Putamen (tissue), 1 donor: Measurements from ENCODE around the gene LRP1B.
A peak's percentile ranks its signal among the peaks of the same experiment; 100 is the strongest.
"Not testable (repeated sequence)": the region's sequence is repeated elsewhere in the genome, so short reads cannot be mapped to it uniquely, and the experiment has no call there.

Experiments used
- DNase-seq: peaks from one replicate; pipeline ENCODE4 v3.0.0-alpha.2; 2016; ENCODE audit warnings: low spot score

LRP1B gene

DNA sequence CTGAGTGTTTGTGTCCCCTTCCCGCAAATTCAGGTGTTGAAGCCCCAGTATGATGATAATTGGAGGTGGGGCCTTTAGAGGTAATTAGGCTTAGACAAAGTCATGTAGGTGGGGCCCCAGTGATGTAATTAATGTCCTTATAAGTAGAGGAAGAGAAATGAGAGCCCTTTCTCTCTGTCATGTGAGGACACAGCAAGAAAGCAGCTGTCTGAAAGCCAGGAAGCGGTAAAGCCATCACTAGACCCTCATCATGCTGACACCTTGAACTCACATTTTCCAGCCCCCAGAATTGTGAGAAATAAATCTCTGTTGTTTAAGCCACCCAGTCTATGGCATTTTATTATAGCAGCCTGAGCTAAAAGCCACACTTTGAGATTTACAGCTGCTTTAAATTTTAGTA lies 1580.0 kb downstream of the LRP1B start:
- no peak for DNase-seq

DNA sequence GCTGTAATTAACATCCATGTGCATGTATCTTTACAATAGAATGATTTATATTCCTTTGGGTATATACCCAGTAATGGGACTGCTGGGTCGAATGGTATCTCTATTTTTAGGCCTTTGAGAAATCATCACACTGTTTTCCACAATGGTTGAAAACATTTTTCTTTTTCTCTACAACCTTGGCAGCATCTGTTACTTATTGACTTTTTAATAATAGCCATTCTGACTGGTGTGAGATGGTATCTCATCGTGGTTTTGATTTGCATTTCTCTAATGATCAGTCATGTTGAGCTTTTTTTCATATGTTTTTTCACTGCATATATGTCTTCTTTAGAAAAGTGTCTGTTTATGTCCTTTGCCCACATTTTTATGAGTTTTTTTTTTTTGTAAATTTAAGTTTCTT lies 1586.0 kb downstream of the LRP1B start:
- not testable (repeated sequence) for DNase-seq

DNA sequence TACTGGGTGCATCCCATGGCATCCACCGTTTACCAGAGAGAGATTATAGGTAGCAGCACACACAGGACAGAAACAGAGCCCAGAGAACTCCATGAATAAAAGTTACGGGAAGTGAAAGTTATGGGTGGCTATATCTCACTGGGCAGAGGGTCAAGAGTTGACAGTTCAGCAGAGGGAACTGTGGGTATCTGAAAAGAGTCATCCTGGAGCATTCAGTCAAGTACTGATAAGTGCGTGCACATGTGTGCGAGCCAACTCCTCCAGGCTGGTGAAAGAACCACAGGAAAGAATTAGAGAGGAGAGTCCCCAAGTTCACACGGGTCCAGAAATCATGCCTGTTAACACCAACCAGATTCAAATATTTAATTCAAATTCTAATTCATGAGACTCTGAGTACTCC lies 1588.2 kb downstream of the LRP1B start:
- no peak for DNase-seq

DNA sequence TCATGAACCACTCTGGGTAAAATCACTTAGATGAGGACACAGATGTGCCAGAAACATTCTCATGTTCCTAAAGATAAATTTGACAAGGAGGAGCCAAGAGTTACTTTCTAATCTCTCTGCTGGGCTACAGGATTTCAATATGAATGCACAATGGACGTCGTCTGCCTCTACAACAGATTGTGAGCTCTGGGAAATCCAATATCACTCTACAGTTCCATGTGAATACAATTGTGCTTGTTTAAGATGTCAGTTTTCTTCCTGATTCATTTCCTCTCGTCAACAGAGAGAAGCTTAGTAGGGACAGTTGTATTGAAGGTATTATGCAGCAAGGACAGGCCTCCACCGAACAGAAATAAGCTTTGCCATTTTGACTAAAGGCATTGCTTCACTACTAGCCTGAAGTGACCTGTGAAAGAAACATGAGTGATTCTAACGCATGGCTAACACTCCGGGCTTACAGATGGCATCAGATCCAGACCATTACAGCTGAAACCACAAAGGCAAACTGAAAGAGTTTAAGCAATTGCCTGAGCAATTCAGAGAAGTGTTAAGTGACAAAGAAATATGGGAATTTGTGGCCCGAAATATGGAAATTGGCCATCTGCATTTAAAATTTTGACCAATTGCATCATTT lies 1591.5 kb downstream of the LRP1B start:
- DNase-seq: no peak

DNA sequence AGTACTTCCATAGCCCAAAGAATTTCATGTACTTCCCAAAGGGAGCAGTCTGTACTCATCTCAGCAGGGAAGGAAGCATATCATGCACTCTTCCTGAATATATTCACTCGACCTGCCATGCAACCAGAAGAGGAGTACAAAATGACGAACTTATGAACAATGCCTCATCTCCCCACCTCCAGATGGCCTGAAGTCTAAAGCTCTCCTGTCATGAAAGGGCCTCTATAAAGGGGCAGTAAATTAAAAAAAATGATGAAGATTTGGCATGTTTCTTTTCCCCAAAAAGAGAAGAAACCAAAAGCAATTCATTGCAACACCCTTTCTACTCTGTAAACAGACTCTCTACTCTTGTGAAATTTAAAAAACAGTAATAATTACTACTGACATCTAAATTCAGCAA lies 1601.1 kb downstream of the LRP1B start:
- no peak for DNase-seq

DNA sequence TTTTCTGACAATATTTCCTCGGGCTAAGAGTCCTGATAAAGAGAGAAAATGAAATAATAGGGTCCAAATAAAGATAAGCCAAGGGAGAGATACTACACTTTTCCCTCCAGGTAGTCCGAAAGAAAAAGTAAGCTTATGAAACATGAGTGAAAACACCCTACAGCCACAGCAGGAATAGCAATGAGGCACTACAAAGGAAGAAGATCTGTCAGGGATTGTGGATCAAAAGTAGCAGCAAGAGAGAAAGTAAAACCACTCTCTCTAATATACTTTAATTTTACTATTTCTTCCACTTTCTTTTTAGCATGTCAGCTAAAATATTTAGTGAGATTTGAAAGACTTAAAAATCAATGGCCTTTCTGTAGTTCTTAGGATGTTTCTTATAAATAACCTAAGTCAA lies 1601.8 kb downstream of the LRP1B start:
- no peak for DNase-seq

DNA sequence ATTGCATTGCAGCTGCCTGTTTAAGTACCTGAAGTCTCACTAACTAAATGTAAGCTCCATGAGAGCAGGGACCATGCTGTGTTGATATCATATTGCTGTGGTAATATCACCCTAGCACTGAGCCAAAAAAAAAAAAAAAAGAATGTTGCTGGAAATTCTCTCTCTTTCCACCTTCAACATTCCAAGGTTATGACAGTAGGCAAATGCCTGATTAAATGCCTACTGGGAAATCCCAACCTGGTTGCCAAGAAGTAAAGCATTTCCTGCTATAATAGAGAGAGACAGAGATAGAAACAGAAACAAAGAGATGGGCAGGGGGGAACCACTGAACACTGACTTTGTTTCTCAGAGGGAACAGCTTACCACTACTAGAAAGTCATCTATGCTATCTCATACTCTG lies 1604.2 kb downstream of the LRP1B start:
- no peak for DNase-seq

DNA sequence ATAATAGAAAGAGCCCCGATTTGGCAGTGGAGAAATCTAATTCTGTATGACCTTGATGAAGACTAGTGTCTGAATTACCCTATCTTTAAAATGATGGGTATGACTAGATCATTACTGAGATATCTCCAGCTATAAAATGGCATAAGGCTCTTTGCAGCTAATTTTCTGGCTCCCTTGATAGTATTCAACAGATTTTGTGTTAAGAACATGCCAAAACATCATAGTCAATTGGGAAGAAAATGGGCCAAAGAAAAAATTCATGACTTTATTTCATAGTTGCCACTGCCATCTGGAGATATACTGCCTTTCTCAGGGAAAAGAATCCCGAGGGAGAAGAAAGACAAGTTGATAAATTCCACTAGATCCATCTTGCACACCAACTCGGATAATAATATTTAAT lies 1618.7 kb downstream of the LRP1B start:
- DNase-seq: no peak

DNA sequence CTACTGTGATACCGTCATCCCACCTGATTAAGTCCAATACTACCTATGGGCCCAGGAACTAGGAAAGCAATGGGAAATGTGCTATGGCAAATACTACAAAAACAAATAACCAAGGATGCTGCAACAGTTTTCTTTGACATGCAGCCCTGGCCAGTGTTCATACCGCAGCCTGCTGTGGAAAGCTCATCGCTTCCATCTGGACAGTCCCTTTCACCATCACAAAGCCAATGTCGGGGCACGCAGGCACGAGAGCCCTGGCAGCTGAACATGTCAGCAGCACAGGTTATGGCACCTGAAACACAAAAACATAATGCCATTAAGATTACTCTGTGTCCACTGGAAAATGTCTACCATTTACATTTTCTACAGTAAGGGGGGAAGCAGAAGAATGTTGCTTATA lies 1621.1 kb downstream of the LRP1B start:
- DNase-seq: no peak

DNA sequence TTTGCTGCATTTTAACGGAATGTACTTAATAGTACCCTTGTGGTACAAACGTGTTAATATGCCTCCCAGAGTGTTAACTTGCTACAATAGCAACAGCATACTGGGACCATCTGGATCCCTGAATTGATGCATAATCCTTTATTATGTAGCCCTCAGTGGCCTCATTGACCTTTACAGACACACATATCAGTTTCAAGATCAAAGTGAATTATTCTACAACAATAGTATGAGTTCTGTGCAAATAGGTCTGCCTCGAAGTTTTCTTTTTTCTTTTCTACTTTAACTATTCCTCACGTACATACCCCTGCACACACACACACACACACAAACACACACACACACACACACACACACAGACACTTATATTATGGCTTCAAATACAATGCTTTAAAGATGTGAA lies 1622.1 kb downstream of the LRP1B start:
- DNase-seq: no peak

DNA sequence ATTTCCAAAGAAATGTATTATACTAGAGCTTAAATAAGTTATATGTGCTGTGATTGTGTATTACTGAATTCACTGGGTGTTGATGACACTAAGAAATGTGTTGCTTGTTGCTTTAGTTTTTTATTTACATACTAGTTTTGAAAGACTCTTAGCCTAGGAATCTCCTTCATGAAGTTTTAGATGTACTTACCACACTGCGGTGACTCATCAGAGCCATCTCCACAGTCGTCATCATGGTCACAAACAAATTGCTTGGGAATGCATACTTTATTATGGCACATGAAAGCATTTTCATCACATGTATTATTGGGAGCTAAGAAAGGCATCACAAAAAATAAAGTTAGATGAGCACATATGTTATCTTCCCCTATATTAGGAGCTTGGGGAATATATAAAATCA lies 1624.2 kb downstream of the LRP1B start:
- DNase-seq: no peak

DNA sequence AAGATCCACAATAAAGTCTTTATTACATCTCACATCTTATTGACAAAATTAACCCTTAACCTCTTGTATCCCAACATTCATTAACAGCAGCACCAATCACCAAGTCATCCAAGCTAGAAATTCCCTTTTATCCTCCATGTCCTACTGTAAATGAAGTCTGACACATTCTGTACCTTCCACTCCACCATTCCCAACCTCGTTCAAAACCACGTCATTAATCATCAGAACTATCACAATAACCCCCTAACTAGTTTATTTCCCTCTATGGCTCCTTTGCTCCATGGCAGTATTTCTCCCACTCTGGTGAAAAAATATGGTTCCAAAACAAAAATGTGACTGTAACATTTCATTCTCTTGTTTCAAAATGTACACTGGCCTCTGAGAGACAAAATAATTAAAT lies 1626.2 kb downstream of the LRP1B start:
- no peak for DNase-seq

DNA sequence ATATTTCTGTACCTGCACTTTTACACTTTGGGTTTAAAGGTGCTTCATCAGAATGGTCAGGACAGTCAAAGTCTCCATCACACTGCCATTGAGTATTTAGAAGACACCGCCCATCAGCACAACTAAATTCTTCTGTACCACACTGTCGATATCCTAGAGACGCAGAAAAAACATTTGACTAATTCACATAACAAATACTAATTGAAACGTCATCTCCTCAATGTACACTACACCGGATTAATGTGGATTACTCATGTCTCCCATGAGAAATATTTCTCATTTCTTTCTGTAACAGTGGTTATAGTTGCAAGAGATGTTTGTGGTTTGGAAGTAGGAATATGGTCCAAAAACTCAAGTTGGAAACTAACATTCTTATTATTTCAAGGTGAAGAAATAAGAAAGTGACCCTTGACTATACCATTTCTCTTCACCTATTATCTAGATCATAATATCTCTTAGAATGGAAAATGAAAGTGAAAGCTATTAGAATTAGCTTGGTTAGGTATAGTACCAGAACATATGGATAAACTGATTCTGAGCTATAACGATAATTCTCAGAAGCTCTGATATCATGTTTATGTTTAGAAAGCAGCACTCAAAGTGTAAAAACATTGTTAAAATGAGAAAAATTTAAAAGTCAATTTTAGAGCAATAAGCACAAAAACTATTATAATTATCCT lies 1627.7 kb downstream of the LRP1B start:
- no peak for DNase-seq

DNA sequence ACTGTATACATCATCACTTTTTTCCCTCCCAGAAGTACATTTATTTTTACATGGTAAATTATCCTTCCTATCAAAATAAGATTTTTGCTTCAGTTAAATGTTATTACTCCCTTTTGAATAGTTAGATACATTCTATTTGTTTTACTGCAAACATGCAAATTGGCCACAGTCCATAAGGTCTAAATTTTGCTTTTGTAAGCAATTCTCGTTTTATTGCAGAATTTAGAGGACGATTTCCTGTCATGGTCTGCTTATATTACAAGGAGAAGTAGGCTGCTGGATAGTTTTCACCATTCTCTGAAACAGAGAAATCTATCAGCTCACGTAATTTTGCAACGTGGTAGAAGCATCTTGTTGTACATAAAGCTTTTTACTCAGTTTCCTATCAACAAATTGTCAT lies 1632.5 kb downstream of the LRP1B start:
- no peak for DNase-seq

DNA sequence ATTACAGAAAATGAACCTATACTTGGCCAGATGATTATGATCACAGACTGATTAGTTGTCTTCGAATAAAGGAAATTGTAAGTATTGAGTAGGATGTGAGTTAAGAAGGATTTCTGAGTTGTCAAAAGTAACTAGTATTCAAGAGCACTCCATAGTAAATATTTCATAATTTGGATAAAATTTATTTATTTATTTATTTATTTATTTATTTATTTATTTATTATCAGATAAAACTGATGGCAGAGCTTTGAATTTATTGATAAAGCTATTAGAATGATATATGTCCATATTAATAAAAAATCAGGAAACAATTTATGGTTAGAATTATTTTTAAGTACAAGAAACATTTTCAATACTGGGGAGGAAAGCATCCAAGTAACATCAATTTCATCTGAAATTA lies 1634.1 kb downstream of the LRP1B start:
- no peak for DNase-seq

DNA sequence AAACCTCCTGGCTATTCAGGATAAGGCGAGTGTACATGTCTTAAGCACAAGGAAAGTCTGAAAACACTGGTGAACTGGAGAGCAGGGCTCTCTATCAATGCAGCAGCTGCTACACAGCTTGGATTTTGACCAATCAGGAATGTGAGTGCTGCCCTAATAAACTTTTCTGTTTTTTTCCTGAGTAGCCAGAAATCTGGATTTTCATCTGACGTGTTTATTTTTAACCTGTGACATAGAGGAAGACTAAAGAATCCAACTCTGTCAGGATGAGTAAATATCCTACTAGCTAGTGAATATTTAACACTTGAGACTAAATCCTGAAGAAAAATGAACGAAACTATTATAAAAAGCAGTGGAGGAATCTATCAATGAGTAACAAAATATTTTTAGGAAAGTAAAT lies 1638.9 kb downstream of the LRP1B start:
- DNase-seq: no peak

DNA sequence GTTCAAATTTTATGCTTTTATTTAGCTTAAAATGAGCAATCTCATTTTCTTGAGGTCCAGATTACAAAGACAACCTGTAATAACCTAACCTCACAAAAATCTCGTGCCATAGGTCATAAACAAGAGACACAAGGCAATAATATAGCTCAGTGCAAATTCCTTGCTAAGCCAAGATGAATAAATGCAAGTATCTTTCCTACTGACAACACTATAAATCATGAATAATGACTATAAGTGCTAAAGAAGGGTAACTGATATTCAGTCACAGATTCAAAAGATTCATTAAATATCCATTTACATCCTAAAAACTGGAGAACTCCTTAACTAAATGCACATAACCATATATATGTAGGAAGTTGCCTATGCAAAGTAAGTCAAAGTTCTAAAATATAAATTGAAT lies 1641.6 kb downstream of the LRP1B start:
- DNase-seq: no peak

DNA sequence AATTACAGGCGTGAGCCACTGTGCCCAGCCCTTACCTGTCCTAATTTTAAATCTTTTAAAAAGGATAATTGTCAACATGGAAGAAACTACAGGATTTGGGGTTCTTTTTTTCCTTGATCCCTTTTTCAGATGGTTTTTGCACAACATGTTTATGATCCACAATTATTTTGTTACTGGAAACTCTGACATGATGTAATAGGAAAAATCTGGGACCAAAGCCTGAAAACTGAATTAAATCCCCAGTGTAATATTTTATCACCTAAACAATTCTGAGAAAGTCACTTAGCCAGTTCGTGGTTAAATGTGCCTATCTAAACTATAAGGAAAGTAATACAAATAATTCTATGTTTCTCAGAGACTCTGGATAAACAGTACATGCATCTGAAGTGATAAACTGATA lies 1649.7 kb downstream of the LRP1B start:
- no peak for DNase-seq

DNA sequence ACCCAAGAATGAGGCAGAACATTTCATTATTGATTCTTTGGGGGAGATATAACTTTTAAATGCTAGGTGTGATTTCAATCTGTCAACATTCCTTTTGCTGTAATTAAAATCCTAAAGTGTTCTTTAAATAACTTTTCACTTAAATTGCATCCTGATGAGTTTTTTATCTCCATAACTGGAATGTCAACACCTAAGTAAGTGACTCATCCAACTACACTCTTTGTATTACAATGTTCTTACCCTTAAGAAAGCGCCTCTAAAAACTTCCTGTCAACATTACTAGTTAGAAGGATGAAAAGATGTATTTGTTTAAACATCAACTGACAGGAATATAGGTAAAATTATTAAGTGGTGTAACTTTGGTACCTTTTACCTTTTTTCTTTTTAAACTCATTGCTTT lies 1657.0 kb downstream of the LRP1B start:
- DNase-seq: no peak

DNA sequence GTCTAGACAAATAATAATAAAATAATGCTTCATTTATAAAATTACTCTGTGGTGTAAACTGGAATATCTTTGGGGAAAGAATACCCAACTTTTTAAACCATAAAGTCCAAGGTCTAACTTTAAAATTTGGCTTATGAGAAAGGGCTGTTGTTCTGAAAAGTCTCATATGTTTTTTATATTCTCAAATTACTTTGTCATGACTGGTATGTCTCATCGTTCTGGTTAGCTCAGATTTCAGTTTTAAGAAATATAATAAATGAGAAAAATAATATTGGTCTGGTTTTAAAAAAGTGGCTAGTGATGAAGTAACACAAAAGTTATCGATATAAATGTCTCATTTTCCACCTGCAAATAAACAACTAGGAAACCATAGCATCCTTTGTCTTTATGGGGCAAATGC lies 1658.1 kb downstream of the LRP1B start:
- DNase-seq: no peak

DNA sequence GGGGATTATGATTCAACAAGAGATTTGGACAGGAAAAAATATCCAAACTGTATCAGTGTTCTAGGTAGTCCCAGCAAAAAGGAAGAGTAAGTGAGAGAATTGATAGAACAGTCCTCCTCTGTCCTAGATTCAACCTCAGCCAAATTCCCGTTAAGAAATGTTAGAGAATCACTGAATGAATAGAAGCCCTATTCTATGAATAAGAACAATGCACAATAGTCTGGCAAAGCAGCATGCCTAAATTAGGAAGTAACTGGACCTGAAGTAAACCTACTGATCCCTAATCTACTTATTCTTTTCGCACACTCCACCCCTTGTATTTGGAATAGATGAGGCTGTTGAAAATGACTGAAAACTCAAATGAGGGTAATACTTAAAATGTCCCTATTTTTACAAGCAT lies 1665.5 kb downstream of the LRP1B start:
- DNase-seq: peak; percentile 58

DNA sequence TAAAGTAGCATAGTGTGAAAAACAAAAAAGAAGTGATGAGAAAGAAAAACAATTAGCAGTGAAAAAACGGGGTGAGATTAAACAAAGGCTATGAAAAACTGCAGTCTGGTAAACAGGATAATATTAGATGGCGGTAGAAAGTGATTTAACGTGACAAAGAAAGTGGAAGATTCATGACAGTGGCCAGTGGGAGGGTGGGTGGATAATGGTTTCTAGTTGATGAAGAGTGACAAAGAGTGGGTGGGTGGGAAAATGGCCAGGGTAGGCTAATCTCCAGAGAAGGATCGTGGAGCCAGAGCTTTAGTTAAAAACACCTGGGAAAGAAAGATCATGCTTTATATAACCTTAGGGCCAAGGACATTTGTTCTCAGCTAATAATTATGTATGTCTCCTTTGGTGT lies 1667.8 kb downstream of the LRP1B start:
- DNase-seq: no peak

DNA sequence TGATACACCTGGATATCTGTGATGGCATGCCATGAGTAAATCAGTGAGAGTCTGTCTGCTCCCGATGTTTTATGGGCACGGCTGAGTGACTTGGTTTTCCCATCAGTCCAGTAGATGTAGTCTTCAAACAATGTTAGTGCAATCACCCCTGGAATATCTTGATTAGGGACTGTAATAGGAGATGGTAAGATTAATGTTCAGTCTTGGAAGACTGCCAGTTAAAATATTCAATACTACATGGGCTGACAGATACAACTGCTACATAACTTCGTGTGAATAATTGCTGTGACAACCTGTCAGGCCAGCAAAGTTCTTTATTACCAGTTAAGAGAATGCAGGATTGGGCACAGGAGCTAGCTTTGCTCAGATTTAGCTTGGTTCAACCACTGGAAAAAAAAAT lies 1673.3 kb downstream of the LRP1B start:
- no peak for DNase-seq

DNA sequence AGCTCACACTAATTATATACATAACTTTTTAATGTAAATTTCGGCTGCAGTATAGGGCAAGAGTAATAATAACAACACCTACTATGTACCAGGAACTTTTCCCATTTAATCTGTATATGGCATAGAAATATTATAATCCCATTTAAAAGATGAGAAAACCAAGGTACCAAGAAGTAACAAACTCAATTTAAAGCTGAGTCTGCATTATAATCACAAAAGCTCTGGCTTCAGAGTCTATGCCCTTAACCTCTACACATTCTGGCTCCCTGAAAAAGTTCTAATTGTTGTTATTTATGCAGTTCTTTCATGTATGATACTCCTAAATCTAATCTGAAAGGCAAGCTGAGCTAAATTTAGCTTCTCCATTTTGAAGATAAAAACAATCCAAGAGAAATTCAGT lies 1675.5 kb downstream of the LRP1B start:
- no peak for DNase-seq
